Gastrocnemius medialis (tissue), 4 donors: ENCODE results near the gene OR5T3.

ENCODE experiments used
- CTCF ChIP-seq, 5 experiments: fragments of 450-650 bp in 3 of 5; fragments of 200-600 bp in 2 of 5; sonication (generic) in 2 of 5; IDR thresholded peaks in 4 of 5; conservative IDR thresholded peaks in 1 of 5; 1 replicate in 4 of 5; 2 replicates in 1 of 5; pipeline ENCODE4 v1.5.1; 2016 to 2019; ENCODE audit warnings: antibody characterized with exemption in 5 of 5, mild to moderate bottlenecking in 3 of 5, moderate library complexity in 3 of 5
- POLR2A ChIP-seq, 2 donors: fragments of 450-650 bp; IDR thresholded peaks; one replicate each; pipeline ENCODE4 v1.6.1; 2017; ENCODE audit warnings: antibody characterized with exemption in 2 of 2, mild to moderate bottlenecking in 2 of 2, moderate library complexity in 2 of 2

- TF ChIP-seq CTCF (IDR thresholded peaks at IDR 0.05 in 4 of 5, conservative IDR thresholded peaks at IDR 0.05 in 1 of 5) = no peak
- TF ChIP-seq POLR2A (IDR thresholded peaks at IDR 0.05) = no peak
These were observed at the start of gene OR5T3 for GRCh38 chr11:56251954-56252353.
